ENCODE measurements around the gene ATG10. TPM values are rescaled to one million over a fixed set of nuclear protein-coding genes. Genes with fewer than 3 reads are reported as not detected.
"Not testable (repeated sequence)": the region's sequence is repeated elsewhere in the genome, so short reads cannot be mapped to it uniquely, and the experiment has no call there.

The ATG10 gene
- total RNA-seq, 2 donors from 2014 or later = 6.8 to 8.2 TPM

DNA sequence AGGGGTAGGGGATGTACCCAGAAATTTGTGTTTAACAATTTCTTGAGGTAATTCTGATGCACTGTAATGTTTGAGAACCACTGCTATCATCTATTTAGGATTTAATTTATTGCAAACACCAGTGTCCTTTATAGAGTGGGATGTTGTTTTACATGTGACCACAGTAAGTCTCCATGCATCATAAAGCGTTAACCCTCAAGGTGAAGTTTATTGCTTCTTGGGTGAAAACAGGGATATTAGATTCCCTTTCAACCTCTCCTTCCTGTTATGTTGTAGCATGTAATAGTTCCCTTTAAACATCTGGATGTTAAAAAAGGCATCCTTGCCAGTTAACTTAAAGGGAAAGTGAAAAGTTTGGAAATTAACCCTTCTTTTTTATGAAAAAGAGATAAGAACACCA, 35.8 kb upstream of the ATG10 start:
- TF ChIP-seq, protein P1, sequence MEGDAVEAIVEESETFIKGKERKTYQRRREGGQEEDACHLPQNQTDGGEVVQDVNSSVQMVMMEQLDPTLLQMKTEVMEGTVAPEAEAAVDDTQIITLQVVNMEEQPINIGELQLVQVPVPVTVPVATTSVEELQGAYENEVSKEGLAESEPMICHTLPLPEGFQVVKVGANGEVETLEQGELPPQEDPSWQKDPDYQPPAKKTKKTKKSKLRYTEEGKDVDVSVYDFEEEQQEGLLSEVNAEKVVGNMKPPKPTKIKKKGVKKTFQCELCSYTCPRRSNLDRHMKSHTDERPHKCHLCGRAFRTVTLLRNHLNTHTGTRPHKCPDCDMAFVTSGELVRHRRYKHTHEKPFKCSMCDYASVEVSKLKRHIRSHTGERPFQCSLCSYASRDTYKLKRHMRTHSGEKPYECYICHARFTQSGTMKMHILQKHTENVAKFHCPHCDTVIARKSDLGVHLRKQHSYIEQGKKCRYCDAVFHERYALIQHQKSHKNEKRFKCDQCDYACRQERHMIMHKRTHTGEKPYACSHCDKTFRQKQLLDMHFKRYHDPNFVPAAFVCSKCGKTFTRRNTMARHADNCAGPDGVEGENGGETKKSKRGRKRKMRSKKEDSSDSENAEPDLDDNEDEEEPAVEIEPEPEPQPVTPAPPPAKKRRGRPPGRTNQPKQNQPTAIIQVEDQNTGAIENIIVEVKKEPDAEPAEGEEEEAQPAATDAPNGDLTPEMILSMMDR (IDR thresholded peaks at IDR 0.05) = no peak
- Histone ChIP-seq H3K36me3 (no peaks in the 10 kb centered on the region), H3K27ac (no peak overlapping the region), H3K27me3 (no peaks in the 10 kb centered on the region), H3K9ac (ENCODE audit: low read depth in 2 of 2, low read length in 2 of 2) (no peak overlapping the region), H3K9me3 (no peaks in the 10 kb centered on the region), H3K4me1 (no peaks in the 10 kb centered on the region), H3K4me3 (no peak overlapping the region)
- DNase-seq = no peak
- intact Hi-C loops (cut with DNase I) = no loop called here

DNA sequence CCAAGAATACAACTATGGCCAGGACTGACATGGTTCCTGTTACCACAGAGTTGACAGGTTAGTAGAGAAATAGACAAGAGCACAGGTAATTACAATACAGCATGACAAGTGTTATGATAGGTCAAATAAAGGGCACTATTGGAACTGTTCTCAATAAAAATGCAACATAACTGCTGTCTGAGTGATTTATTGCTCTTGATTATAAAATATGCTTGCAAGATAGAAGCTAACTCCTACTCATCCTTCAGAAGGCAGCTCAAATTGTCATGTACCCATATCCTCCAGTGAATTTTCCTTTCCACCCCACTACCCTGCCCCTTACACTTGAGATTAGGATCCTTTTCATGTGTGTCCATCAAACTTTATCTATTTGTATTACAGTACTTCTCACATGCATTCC, 35.1 kb upstream of the ATG10 start:
- Histone ChIP-seq H3K27ac (no peak overlapping the region), H3K4me3 (no peak overlapping the region), H3K36me3 (no peaks in the 10 kb centered on the region), H3K27me3 (no peaks in the 10 kb centered on the region), H3K9ac (ENCODE audit: low read depth in 2 of 2, low read length in 2 of 2) (no peak overlapping the region), H3K4me1 (no peaks in the 10 kb centered on the region), H3K9me3 (no peaks in the 10 kb centered on the region)
- intact Hi-C loops (cut with DNase I) = no loop called here
- DNase-seq = no peak
- TF ChIP-seq, protein P1 (IDR thresholded peaks at IDR 0.05) = no peak

DNA sequence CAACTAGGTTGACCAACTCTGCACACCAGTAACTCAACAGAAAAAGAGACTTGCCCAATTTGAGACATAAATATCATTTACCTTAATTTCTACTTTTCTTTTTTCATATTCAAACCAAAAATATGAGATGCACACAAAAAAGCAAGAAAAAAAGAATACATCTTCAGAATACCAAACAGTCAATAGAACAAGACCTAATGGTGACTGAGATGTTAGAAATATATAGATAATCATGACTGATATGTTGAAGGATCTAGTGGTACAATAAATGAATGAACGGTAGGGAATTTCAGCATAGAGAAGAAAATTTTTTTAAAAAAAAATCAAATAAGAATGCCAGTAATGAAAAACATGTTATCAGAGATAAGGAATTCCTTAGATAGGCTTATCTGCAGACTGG, 29.1 kb upstream of the ATG10 start:
- TF ChIP-seq, protein P1 (IDR thresholded peaks at IDR 0.05) = no peak
- H3K4me1 ChIP-seq = no peaks in the 10 kb centered on the region
- no peaks in the 10 kb centered on the region for H3K9me3 ChIP-seq
- H3K4me3 ChIP-seq = no peak overlapping the region
- DNase-seq = no peak
- intact Hi-C loops (cut with DNase I) = no loop called here
- H3K36me3 ChIP-seq = no peaks in the 10 kb centered on the region
- H3K27me3 ChIP-seq = no peaks in the 10 kb centered on the region
- H3K9ac ChIP-seq (ENCODE audit: low read depth in 2 of 2, low read length in 2 of 2) = no peak overlapping the region
- no peak overlapping the region for H3K27ac ChIP-seq

DNA sequence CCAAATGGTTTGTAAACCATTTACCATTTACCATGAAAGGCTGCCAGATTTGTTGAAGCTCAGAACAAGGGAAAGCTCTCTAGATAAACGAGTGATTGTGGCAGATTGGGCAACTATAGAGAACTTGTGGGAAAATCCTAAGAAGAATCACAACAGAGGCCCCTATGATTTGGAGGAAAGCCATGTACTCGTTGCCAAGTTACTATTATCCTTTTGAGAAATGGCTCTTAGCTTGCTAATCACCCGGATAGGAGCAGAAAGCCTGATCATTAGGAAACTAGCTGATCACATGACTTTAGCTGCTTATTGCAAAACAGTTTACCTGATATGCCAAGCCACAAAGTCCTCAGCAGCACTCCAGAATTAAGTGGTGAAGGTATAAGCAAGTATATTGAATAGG, 23.5 kb upstream of the ATG10 start:
- no peak for DNase-seq
- TF ChIP-seq, protein P1 (IDR thresholded peaks at IDR 0.05) = no peak
- no peaks in the 10 kb centered on the region for H3K27me3 ChIP-seq
- no peak overlapping the region for H3K9ac ChIP-seq (ENCODE audit: low read depth in 2 of 2, low read length in 2 of 2)
- no peaks in the 10 kb centered on the region for H3K4me1 ChIP-seq
- no peak overlapping the region for H3K4me3 ChIP-seq
- intact Hi-C loops (cut with DNase I) = loop anchor here (5.0 kb wide), 1 partner anchor 76 kb away; no protein-coding TSS in a partner anchor
- no peaks in the 10 kb centered on the region for H3K36me3 ChIP-seq
- H3K27ac ChIP-seq = no peak overlapping the region
- no peaks in the 10 kb centered on the region for H3K9me3 ChIP-seq

DNA sequence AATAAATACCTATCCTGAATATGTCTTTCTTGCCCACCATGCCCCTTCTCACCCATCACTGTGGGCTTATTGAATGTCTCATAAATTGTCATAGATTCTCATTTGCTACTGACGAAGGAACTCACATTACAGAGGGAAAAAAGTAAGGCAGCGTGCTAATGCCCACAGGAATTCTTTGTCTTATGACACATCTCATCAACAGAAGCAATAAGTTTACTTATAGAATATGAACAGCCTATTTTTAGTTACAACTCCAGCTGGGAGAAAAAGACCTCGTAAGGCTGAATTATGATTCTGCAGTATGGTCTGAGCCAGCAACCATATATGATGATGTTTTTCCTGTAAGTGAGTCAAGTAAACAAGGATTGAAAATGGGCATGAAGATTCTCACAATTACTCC, 22.4 kb upstream of the ATG10 start:
- no peak overlapping the region for H3K27ac ChIP-seq
- DNase-seq = no peak
- H3K9ac ChIP-seq (ENCODE audit: low read depth in 2 of 2, low read length in 2 of 2) = no peak overlapping the region
- no peak overlapping the region for H3K4me3 ChIP-seq
- no peaks in the 10 kb centered on the region for H3K4me1 ChIP-seq
- H3K36me3 ChIP-seq = no peaks in the 10 kb centered on the region
- H3K9me3 ChIP-seq = no peaks in the 10 kb centered on the region
- TF ChIP-seq, protein P1 (IDR thresholded peaks at IDR 0.05) = no peak
- H3K27me3 ChIP-seq = no peaks in the 10 kb centered on the region
- intact Hi-C loops (cut with DNase I) = loop anchor here (5.0 kb wide), 1 partner anchor 77 kb away; no protein-coding TSS in a partner anchor

DNA sequence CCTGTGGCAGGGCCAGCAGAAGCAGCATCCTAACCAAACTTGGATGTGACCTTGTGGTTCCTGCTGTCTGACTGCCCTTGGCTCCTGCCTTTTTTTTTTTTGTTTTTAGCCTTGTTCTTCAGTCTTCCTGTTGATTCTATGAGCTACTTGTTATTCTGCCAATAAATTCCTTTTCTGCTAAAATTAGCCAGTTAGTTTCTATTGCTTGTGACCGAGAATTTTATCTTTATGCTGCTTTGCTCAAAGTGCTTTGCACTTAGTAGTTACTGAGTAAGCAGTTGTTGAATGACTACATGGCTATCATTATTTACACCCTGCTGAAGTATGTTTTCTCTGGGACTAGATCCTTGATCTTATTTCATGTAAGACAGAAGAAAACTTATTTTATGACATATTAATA, 20.8 kb upstream of the ATG10 start:
- Histone ChIP-seq H3K9ac (ENCODE audit: low read depth in 2 of 2, low read length in 2 of 2) (no peak overlapping the region), H3K4me3 (no peak overlapping the region), H3K4me1 (no peaks in the 10 kb centered on the region), H3K27me3 (no peaks in the 10 kb centered on the region), H3K9me3 (no peaks in the 10 kb centered on the region), H3K27ac (no peak overlapping the region), H3K36me3 (no peaks in the 10 kb centered on the region)
- TF ChIP-seq, protein P1 (IDR thresholded peaks at IDR 0.05) = no peak
- no peak for DNase-seq
- intact Hi-C loops (cut with DNase I) = no loop called here

DNA sequence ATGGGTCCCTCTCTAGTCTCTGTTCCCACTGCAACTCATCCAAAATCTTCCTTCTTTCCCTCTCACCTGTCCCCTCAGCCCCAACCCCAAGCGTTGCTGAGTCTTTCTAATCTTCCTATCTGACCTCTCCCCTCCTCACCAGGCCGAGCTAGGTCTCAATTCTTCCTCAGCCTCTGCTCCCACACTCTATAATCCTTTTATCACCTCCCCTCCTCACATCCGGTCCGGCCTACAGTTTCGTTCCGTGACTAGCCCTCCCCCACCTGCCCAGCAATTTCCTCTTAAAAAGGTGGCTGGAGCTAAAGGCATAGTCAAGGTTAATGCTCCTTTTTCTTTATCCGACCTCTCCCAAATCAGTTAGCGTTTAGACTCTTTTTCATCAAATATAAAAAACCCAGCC, 17.0 kb upstream of the ATG10 start:
- H3K27me3 ChIP-seq; H3K4me3 ChIP-seq; intact Hi-C loops (cut with DNase I); H3K36me3 ChIP-seq; H3K27ac ChIP-seq; H3K9ac ChIP-seq (ENCODE audit: low read depth in 2 of 2, low read length in 2 of 2); DNase-seq; H3K4me1 ChIP-seq; H3K9me3 ChIP-seq: not testable (repeated sequence)

DNA sequence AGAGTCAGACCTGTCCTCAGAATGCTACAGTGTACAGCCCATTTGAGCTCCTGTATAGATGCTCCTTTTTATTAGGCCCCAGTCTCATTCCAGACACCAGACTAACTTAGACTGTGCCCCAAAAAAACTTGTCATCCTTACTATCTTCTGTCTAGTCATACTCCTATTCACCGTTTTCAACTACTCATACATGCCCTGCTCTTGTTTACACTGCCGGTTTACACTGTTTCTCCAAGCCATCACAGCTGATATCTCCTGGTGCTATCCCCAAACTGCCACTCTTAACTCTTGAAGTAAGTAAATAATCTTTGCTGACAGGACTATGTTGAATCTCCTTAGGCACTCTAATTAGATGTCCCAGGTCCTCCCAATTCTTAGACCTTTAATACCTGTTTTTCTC, 13.7 kb upstream of the ATG10 start:
- H3K4me1 ChIP-seq; intact Hi-C loops (cut with DNase I): not testable (repeated sequence)

More for the DNA sequence above, 13.7 kb upstream of the ATG10 start:
- H3K9me3 ChIP-seq; H3K4me3 ChIP-seq; H3K36me3 ChIP-seq; H3K27ac ChIP-seq; DNase-seq; H3K9ac ChIP-seq (ENCODE audit: low read depth in 2 of 2, low read length in 2 of 2); H3K27me3 ChIP-seq: not testable (repeated sequence)

Measured in colonic mucosa (tissue), 4 donors.